DND-41 (cell line): ENCODE results near the gene RITA1.

Experiments
- CTCF ChIP-seq: IDR thresholded peaks from 2 replicates; pipeline ENCODE4 v1.5.1; 2012; ENCODE audit warnings: borderline replicate concordance, low read length, moderate library complexity, mild to moderate bottlenecking; ENCODE audit not compliant: poor library complexity, severe bottlenecking; ENCODE audit errors: extremely low read depth
- EZH2 ChIP-seq: IDR thresholded peaks from 3 replicates; pipeline ENCODE4 v1.6.1; 2012; ENCODE audit warnings: borderline replicate concordance, low read depth, mild to moderate bottlenecking, moderate library complexity, low read length, inconsistent platforms; ENCODE audit not compliant: severe bottlenecking

- no peak for TF ChIP-seq CTCF
- TF ChIP-seq EZH2 = no peak
Observed at GRCh38 chr12:113235976-113236375, 50.5 kb downstream of the RITA1 start.
